Measurements from ENCODE around the gene ERCC6. TPM values are rescaled to one million over a fixed set of nuclear protein-coding genes. Genes with fewer than 3 reads are reported as not detected.

The ERCC6 gene
- total RNA-seq, 1 donor from 2014 or later = 16.2 TPM

DNA sequence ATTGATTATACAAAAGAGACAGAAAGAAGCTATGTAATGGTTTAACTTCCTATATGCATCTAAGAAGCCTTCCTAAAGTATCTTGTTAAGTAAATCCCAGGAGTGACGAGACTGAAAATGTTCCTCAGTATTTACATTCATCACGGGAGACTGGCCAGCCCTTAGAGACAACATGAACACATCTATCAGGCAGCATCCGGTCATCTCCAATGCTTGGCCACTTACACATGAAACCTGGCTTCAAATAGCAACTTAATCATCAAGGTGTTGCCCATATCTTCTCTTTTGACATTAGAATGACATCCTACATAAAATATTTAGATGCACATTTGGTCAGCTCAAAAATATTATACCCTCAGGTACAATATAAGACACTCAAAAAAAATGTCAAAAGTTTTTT is 33.8 kb downstream of the ERCC6 start:
- no peak for DNase-seq (ENCODE audit: low spot score in 2 of 2)
- H3K9me3 ChIP-seq = no peaks in the 10 kb centered on the region
- intact Hi-C loops (cut with DNase I) = no loop called here

DNA sequence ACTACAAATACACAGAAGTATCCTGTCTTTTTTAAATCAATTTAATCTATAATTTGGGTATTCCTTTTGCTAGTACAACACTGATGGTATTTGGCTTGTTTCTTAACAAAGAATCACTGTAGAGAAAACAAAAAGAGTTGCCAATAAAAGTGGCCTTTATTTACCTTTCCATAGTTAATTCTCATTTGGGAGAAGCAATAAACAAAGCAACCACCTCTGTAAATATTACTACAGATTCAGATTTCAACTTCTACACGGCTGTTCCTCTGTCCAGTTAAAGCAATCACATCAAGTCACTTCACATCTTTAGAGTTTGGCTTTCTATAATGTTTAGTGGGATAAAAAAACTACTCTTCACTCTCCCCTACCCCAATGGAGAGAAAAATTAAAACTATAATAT is 34.4 kb downstream of the ERCC6 start:
- DNase-seq (ENCODE audit: low spot score in 2 of 2) = no peak
- Histone ChIP-seq H3K27me3 (no peaks in the 10 kb centered on the region), H3K4me3 (no peak overlapping the region), H3K27ac (no peak overlapping the region), H3K4me1 (no peaks in the 10 kb centered on the region), H3K9me3 (no peaks in the 10 kb centered on the region), H3K36me3 (peaks cover 8 to 13% of the 10 kb centered on the region in 2 donors)
- intact Hi-C loops (cut with DNase I) = no loop called here
- TF ChIP-seq, protein P1, sequence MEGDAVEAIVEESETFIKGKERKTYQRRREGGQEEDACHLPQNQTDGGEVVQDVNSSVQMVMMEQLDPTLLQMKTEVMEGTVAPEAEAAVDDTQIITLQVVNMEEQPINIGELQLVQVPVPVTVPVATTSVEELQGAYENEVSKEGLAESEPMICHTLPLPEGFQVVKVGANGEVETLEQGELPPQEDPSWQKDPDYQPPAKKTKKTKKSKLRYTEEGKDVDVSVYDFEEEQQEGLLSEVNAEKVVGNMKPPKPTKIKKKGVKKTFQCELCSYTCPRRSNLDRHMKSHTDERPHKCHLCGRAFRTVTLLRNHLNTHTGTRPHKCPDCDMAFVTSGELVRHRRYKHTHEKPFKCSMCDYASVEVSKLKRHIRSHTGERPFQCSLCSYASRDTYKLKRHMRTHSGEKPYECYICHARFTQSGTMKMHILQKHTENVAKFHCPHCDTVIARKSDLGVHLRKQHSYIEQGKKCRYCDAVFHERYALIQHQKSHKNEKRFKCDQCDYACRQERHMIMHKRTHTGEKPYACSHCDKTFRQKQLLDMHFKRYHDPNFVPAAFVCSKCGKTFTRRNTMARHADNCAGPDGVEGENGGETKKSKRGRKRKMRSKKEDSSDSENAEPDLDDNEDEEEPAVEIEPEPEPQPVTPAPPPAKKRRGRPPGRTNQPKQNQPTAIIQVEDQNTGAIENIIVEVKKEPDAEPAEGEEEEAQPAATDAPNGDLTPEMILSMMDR (IDR thresholded peaks at IDR 0.05) = no peak

More for the DNA sequence above, 33.8 kb downstream of the ERCC6 start:
- Histone ChIP-seq H3K4me3 (no peak overlapping the region), H3K4me1 (no peaks in the 10 kb centered on the region), H3K27ac (no peak overlapping the region), H3K36me3 (peaks cover 5 to 9% of the 10 kb centered on the region in 2 donors), H3K27me3 (no peaks in the 10 kb centered on the region)
- TF ChIP-seq, protein P1 (IDR thresholded peaks at IDR 0.05) = no peak

DNA sequence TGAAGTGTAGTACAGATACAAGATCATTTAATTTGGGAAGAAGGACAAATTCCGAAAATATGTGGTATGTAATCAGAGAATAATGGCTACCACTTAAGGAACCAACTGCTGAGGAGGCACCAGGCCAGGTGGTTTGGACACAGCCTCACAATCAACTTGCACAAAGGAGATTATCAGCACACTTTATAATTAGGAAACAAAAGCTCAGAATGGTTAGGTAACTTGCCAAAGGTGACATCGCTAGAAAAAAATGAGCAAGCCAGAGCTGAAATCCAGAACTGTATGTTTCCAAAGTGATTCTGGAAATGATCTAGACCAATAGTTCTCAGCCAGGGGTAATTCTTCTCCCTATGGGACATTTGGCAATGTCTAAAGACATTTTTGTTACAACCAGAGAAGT is 36.6 kb downstream of the ERCC6 start:
- Histone ChIP-seq H3K9me3 (no peaks in the 10 kb centered on the region), H3K4me3 (no peak overlapping the region), H3K27me3 (no peaks in the 10 kb centered on the region), H3K36me3 (peaks cover 11 to 13% of the 10 kb centered on the region in 2 donors), H3K27ac (no peak overlapping the region), H3K4me1 (no peaks in the 10 kb centered on the region)
- TF ChIP-seq, protein P1 (IDR thresholded peaks at IDR 0.05) = no peak
- DNase-seq (ENCODE audit: low spot score in 2 of 2) = no peak
- intact Hi-C loops (cut with DNase I) = no loop called here

DNA sequence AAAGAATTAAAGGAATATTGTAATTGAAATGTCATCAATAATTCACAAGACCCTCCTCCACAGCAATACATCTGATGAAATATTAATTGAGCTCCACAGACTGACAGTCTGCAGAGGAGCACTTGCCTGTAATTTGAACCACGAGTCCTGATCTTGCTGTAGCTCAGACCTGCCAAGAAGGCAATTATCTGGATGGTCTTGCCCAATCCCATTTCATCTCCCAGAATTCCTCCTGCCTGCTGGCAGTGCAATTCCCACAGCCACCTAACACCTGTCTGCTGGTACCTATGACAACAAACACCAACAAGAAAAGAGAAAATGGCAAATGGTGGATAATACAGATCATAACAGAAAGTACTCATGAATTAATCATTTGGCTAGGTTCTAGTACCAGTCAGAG is 38.5 kb downstream of the ERCC6 start:
- Histone ChIP-seq H3K27me3 (no peaks in the 10 kb centered on the region), H3K9me3 (no peaks in the 10 kb centered on the region), H3K27ac (no peak overlapping the region), H3K36me3 (peaks cover 9 to 14% of the 10 kb centered on the region in 2 donors), H3K4me3 (no peak overlapping the region), H3K4me1 (no peaks in the 10 kb centered on the region)
- TF ChIP-seq, protein P1 (IDR thresholded peaks at IDR 0.05) = no peak
- no peak for DNase-seq (ENCODE audit: low spot score in 2 of 2)
- intact Hi-C loops (cut with DNase I) = no loop called here

DNA sequence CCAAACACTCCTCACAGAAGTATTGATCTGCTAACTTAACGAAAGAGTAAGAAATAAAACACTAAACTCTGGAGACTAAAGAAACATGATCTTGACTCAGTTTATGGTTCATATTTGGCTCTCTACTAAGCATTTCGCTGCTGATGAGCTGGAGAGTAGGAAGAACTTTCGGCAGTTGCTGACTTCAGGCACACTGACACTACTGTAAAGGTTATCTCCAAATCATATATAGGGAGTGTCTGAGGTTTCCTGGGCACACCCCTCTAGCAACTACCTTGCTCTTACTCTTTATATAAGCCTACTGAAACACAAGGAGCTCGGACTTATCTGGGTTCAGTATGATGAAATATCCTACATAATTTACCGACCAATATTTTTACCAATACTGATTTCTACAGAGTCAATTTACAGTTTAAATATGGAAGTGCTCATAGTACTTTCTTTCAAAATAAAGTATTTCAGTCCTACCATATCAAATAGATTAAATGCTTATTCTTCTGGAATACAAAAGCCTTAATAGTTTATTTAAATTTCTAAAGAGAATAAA is 39.5 kb downstream of the ERCC6 start:
- Histone ChIP-seq H3K4me3 (no peak overlapping the region), H3K27me3 (no peaks in the 10 kb centered on the region), H3K36me3 (peaks cover 9 to 14% of the 10 kb centered on the region in 2 donors), H3K4me1 (no peaks in the 10 kb centered on the region), H3K27ac (no peak overlapping the region), H3K9me3 (no peaks in the 10 kb centered on the region)
- TF ChIP-seq, protein P1 (IDR thresholded peaks at IDR 0.05) = no peak
- DNase-seq (ENCODE audit: low spot score in 2 of 2) = no peak
- intact Hi-C loops (cut with DNase I) = no loop called here

DNA sequence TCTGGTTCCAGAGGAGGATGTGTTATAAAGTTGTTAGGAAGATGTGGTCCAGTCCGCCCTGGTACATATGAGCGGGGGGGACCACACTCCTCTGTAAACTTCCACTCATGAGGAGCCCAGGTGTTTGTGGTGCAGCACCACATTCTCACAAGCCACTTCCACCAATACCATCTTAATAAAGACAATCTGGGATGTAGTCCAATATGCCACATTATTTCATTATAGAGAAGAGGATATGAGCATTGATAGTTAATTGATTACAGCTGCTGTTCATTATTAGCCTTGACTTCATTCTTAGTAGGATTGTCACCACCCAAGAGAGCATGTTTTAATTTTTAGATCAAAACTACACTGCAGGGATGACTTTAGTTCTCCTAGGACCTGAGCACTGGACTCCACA is 40.5 kb downstream of the ERCC6 start:
- H3K4me1 ChIP-seq = no peaks in the 10 kb centered on the region
- H3K36me3 ChIP-seq = peaks cover 9 to 14% of the 10 kb centered on the region in 2 donors
- no peak overlapping the region for H3K4me3 ChIP-seq
- H3K27me3 ChIP-seq = no peaks in the 10 kb centered on the region
- TF ChIP-seq, protein P1 (IDR thresholded peaks at IDR 0.05) = no peak
- DNase-seq (ENCODE audit: low spot score in 2 of 2) = no peak
- H3K9me3 ChIP-seq = no peaks in the 10 kb centered on the region
- intact Hi-C loops (cut with DNase I) = no loop called here
- no peak overlapping the region for H3K27ac ChIP-seq
